ENCODE results near the gene TMEM150B.

- TF ChIP-seq CTCF (conservative IDR thresholded peaks at IDR 0.05; ENCODE audit: low read depth, low read length): no peak
- TF ChIP-seq EZH2 (IDR thresholded peaks at IDR 0.05; ENCODE audit: borderline replicate concordance, low read depth, low read length, poor library complexity, severe bottlenecking): no peak
Observed at GRCh38 chr19:55270172-55270942, 54.8 kb downstream of the TMEM150B start.

Data from A673 (cell line).